Measurements from ENCODE around the gene SELPLG. TPM values are rescaled to one million over a fixed set of nuclear protein-coding genes. Genes with fewer than 3 reads are reported as not detected.

SELPLG gene
- total RNA-seq, 1 experiment from 2014 or later = 0.41 TPM

- Histone ChIP-seq H3K4me3 (ENCODE audit: low read depth in 2 of 2, low read length in 2 of 2) (no peak overlapping the region), H3K27me3 (ENCODE audit: control insufficient read depth, insufficient read depth, low read length) (no peaks in the 10 kb centered on the region), H3K4me1 (ENCODE audit: control insufficient read depth, insufficient read depth, low read length) (peaks cover 5% of the 10 kb centered on the region; the same call in 1 of the 2 replicates), H3K36me3 (ENCODE audit: control insufficient read depth, insufficient read depth, low read length) (no peaks in the 10 kb centered on the region), H3K9me3 (ENCODE audit: control insufficient read depth, insufficient read depth, low read depth, low read length) (no peaks in the 10 kb centered on the region), H3K27ac (ENCODE audit: low read length) (no peak overlapping the region)
- BruUV-seq (replicated peaks) = no TSS peak
- no peak for ATAC-seq
- TF ChIP-seq TCF7L2 (IDR thresholded peaks at IDR 0.05; ENCODE audit: low read depth, low read length) (no peak), SIN3A (IDR thresholded peaks at IDR 0.05; ENCODE audit: borderline replicate concordance, insufficient read depth, low read depth, low read length) (no peak), POLR2AphosphoS5 (IDR thresholded peaks at IDR 0.05; ENCODE audit: low read depth, low read length) (no peak), REST (IDR thresholded peaks at IDR 0.05; ENCODE audit: insufficient read depth in 1 of 2, low read depth in 2 of 2, low read length in 1 of 2) (no peak), CTCF (IDR thresholded peaks at IDR 0.05) (no peak)
- no peak for DNase-seq (ENCODE audit: low read depth, low spot score)
- intact Hi-C loops (cut with micrococcal nuclease; ENCODE audit: unreplicated experiment) = no loop called here
- CTCF ChIA-PET = no interaction called here
- POLR2A ChIA-PET = no interaction called here
- in situ Hi-C loops (cut with HindIII; ENCODE audit: low pct_unique_long_range_greater_than_20kb, low sequenced_read_pairs) = no loop called here
These were observed 10.7 kb downstream of the SELPLG start for GRCh38 chr12:108622921-108623514.

- intact Hi-C loops (cut with micrococcal nuclease; ENCODE audit: unreplicated experiment) = no loop called here
- CTCF ChIA-PET = no interaction called here
- ATAC-seq = no peak
These were observed 11.3 kb downstream of the SELPLG start for GRCh38 chr12:108622421-108622820.

More at GRCh38 chr12:108622421-108622820, 11.3 kb downstream of the SELPLG start:
- Histone ChIP-seq H3K27me3 (ENCODE audit: control insufficient read depth, insufficient read depth, low read length) (no peaks in the 10 kb centered on the region), H3K9me3 (ENCODE audit: control insufficient read depth, insufficient read depth, low read depth, low read length) (no peaks in the 10 kb centered on the region), H3K4me1 (ENCODE audit: control insufficient read depth, insufficient read depth, low read length) (peaks cover 8% of the 10 kb centered on the region; the same call in 1 of the 2 replicates), H3K4me3 (ENCODE audit: low read depth in 2 of 2, low read length in 2 of 2) (no peak overlapping the region), H3K36me3 (ENCODE audit: control insufficient read depth, insufficient read depth, low read length) (no peaks in the 10 kb centered on the region), H3K27ac (ENCODE audit: low read length) (peak overlapping the region; percentile 19; the same call in 1 of the 2 replicates)
- TF ChIP-seq POLR2AphosphoS5 (IDR thresholded peaks at IDR 0.05; ENCODE audit: low read depth, low read length) (no peak), REST (IDR thresholded peaks at IDR 0.05; ENCODE audit: insufficient read depth in 1 of 2, low read depth in 2 of 2, low read length in 1 of 2) (no peak), TCF7L2 (IDR thresholded peaks at IDR 0.05; ENCODE audit: low read depth, low read length) (no peak), SIN3A (IDR thresholded peaks at IDR 0.05; ENCODE audit: borderline replicate concordance, insufficient read depth, low read depth, low read length) (no peak), CTCF (IDR thresholded peaks at IDR 0.05) (no peak)
- BruUV-seq (replicated peaks) = no TSS peak
- POLR2A ChIA-PET = no interaction called here
- in situ Hi-C loops (cut with HindIII; ENCODE audit: low pct_unique_long_range_greater_than_20kb, low sequenced_read_pairs) = no loop called here
- no peak for DNase-seq (ENCODE audit: low read depth, low spot score)

Measured in Panc1 (cell line).